HG02884 (cell line): ENCODE results near the gene TCN1.
"Not testable (repeated sequence)": the region's sequence is repeated elsewhere in the genome, so short reads cannot be mapped to it uniquely, and the experiment has no call there.

Experiments used
- ATAC-seq: cut with Tn5 transposase; IDR thresholded peaks from one replicate; pipeline ENCODE4 v1.9.1; 2021; ENCODE audit warnings: mild to moderate bottlenecking, moderate library complexity; ENCODE audit not compliant: unreplicated experiment

The TCN1 gene

DNA sequence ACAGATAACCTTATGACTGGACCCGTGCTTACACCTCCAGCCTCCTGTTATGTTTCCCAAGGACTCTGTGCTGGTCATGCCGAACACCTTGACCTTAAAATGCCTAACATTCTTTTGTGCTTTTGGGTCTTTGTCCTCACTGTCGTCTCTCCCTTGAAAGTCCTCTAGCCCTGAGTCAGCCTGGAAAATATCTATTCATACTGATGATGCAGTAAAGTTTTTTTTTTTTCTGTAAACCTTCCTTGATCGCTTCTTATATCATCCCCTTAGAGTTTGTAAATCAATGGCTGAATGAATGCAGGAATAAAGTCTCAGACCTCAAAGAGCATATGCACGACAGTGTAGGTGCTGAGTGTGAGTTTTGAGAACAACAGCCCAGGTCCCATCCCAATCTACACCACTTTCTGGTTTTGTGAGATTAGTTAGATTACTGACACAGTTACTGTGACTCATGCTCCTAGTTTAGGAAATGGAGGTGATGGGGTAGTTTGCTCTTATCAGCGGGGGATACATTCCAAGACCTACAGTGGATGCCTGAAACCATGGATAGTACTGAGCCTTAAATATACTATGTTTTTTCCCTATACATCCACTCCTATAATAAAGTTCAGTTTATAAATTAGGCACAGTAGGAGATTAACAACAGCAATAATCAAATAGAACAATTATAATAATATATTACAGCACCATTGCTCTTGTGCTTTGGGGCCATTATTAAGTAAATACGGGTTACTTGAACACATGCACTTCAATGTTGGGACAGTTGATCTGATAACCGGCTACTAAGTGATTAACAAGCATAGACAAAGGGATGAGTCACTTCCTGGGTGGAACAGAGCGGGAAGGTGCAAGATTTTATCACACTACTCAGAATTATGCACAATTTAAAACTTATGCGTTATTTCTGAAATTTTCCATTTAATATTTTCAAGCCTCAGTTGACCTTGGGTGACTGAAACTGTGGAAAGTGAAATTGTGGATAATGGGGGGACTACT lies 8.6 kb downstream of the TCN1 start:
- no peak for ATAC-seq

DNA sequence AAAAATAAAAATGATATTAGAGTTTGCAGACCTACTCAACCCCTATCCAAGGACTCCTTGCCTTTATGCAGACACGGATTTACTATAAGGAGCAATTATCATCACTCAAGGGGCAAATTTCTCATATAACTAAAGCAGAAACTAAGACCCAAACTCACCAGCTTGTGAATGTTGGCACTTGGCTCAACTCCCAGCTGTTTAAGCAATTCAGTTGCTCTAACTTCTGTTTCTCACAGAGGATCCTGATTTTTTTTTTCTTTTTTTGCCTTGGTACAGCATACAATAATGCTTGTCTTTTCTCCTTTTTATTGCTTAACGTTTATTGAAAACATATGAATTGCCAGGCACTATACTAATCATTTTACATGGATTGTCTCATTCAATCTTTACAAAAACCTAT lies 11.4 kb downstream of the TCN1 start:
- ATAC-seq: no peak

DNA sequence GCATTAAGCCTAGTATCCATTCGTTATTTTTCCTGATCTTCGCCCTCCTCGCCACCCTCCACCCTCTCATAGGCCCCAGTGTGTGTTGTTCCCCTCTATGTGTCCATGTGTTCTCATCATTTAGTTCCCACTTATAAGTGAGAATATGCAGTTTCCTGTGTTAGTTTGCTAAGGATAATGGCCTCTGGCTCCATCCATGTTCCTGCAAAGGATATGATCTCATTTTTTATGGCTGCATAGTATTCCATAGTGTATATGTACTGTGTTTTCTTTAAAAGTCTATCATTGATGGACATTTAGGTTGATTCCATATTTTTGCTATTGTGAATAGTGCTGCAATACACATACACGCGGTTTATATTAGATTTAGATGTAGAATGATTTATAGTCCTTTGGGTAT lies 14.9 kb downstream of the TCN1 start:
- not testable (repeated sequence) for ATAC-seq

DNA sequence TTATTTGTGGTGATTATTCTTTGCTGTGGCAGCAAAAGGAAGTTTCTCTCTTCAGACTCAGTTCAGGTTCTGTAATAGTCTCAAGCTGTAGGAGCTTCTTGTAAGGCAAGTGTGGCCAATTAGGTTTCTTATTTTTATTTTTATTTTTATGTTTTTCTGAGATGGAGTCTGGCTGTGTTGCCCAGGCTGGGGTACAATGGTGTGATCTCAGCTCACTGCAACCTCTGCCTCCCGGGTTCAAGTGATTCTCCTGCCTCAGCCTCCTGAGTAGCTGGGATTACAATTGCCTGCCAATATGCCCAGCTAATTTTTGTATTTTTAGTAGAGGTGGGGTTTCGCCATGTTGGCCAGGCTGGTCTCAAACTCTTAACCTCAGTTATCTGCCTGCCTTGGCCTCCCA lies 16.7 kb downstream of the TCN1 start:
- ATAC-seq: not testable (repeated sequence)

DNA sequence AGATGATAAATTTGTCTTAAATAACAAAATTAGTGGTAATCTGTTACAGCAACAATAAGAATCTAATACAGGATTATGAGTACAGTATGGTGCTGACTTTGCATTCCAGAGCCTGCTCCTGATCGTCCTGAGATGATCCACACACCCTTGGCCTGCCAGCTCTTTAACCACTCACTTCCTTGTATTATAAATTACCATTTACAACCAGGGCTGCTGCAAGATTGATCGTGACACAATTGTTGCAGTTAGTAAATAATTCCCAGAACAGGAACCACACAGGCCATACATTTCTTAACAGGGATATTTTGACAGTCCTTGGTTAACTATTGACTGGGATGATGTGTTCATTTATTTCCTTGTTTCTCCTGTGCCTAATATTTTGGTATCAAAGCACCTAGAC lies 17.2 kb downstream of the TCN1 start:
- no peak for ATAC-seq

DNA sequence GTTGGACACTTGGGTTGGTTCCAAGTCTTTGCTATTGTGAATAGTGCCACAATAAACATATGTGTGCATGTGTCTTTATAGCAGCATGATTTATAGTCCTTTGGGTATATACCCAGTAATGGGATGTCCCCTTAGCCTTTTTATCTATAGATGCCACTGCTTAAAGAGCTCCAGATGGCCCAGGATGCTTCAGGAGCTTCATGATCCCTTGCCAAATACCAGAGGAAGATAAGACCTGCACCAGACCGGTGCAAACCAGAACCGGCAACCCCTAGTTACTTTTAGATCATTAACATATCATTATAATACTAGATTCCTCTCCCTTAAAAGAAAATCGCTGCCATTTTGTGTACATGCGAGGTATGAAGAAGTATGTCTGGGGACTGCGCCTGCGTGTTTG lies 17.8 kb downstream of the TCN1 start:
- ATAC-seq: not testable (repeated sequence)

DNA sequence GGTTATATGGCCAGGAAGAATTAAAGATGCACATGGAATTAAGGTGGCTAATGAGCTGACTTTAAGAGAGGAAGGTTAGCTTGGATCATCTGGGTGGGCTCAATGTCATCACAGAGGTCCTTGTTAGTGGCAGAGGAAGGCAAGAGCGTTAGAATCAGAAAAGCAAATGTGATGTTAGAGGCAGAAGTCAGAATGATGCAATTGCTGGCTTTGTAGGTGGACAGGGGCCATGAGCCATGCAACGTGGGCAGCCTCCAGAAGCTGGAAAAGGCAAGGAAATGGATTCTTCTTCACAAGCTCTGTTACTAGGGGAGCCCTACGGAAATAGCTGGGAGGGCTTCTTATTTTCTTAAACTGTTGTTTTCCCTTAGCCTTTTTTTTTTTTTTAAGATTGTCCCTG lies 18.7 kb downstream of the TCN1 start:
- ATAC-seq: no peak

DNA sequence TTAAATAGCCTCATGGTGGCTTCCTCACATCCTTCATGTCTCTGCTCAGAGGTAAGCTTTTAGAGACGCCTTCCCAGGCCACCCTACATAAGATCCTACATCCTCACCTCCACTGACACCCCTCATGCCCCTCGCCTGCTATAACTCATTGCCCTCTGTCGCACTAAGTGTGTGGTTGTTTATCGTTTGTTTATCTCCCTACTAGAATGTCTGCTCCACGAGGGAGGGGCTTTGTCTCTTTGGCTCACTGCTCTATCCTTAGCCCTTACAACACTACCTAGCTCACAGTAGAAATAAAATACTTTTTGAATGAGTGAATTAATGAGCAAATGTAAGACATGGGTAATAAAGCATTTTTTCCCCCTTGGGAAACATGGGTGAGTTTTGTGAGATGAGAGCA lies 19.7 kb downstream of the TCN1 start:
- ATAC-seq: no peak

DNA sequence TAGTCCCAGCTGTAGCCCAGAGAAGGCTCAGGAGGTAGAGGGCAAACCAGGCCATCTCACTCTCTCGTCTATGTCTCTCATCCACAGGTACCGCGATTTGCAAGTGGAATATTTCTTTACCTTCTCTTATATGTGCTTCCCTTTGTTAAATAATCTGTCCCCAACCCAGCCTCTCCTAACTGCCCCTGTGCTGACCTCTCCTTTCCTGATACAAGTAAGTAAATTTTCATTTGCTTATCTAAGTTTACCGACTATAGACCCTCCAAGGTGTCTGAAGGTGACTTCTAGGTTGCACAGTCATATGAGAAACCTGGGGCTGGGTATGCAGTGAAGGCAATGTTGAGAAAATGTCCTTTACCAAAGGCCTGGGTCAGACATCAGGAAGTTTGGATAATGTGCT lies 20.9 kb downstream of the TCN1 start, which contains the start of gene CBLIF:
Gene CBLIF (minus strand): TSS at position 101 of the 400 bp plus-strand sequence. CDS start 46 bp downstream, at position 55.
- ATAC-seq: no peak

DNA sequence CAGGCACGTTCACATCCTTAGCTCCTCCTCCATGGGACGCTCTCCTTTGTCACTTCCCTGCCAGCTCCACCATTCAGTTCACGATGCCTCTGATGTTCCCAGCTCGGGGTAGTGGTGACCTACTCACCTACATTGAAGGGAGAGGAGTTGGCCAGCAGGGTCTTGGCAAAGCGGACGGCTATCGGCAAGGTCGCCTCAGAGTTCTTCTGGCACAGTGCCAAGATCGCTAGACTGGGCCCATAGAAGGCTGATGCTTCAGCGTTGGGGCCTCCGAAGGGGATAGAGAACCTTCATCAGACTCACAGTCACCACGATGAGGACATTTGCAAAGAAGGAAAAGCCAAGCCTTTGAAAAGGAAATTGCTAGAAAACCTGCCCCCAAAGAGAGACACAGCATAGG lies 24.0 kb downstream of the TCN1 start:
- no peak for ATAC-seq

DNA sequence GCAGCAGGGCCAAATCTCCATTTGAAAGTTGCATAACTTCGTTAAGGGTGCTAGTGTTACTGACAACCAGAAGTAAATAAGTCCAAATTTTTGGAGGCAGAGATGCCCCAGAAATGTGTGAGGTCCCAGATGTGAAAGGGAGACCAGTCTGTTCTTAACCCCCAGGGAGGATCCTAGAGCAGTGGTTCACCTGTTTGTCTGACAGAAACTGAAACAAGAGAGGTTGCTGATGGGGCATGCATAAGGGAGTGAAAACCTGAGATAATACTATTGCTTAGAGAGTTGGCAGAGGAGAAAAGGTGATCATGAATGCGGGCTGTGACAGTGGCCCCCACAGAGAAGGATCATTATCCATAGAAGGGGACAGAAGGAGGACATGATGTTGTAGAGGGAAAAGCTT lies 24.8 kb downstream of the TCN1 start:
- ATAC-seq: no peak

DNA sequence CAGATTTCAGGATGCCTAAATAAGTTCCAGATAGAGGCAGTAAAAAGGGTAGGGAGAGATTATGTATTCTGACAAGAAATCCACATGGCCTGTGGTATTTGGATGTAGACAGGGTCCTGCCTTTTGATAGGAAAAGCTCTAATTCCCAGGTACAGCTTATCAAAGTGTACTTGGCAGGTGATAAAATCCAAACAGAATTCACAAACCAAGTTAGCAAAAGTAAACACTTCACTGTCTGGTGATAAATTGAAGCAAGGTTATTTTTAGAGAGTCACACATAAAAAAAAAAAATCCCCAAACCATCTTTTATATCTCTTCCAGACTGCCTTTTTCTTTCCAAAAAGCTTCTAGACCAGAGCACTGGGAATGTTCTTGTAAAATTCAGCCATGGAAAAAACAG lies 26.7 kb downstream of the TCN1 start:
- no peak for ATAC-seq

DNA sequence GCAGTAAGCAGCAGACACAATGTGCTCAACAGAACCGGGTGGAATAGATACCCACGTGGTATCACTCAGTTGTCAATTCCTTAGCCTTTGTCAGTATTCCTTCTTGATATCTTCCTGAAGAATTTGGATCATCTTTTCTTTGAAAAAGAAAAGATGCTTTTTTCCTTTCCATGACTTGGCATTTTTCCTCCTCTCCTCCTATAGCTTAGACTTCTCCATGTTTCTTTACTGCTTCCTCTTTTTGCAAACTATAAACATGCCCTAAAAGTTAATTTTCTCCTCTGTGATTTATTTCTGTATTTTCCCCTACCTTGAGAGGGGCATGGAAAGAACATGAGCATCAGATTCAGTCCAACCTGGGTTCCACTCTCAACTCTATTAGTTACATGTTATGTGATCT lies 32.7 kb downstream of the TCN1 start:
- no peak for ATAC-seq

DNA sequence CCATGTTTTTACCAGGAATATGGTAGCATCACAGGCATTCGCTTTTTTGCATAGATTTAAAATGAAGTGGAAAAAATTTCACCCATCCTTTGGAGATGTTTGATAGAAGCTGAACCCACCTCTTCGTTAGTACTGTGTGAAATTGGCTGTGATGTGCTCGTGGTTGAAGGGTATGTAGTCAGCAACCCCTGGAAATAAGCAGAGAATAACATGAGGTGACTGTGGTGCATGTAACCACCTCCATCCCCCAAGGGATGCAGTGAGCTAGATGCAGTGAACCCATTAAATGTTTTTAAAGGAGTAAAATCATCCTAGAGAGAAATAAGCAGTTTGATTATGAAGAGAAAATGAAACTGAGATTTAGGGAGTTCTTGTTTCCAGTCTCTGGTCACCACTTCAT lies 36.9 kb downstream of the TCN1 start:
- no peak for ATAC-seq

DNA sequence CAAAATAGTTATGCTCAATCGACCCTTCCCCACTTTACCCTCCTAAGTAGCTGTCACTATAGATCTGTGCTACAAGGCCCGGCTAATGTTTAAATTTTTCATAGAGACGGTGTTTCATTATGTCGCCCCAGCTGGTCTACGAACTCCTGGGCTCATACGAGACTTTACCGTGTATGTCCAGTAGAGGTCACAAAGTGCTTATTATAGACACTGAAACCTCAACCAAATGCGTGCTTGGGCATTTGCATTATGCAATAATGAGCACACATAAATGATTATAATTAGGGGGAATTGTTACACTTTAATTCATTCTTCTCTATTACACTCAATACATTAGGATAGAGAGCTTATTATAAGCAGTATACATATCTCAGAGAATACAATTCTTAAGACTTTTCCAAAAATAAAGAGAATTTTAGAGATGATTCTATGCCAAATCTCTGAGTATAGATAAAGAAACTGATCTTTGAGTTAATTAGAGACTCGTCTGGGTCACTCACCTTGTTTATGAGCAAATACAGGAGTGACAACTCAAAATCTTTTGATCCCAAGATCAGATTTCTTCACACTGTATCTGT lies 43.2 kb downstream of the TCN1 start:
- ATAC-seq: peak; percentile 95

DNA sequence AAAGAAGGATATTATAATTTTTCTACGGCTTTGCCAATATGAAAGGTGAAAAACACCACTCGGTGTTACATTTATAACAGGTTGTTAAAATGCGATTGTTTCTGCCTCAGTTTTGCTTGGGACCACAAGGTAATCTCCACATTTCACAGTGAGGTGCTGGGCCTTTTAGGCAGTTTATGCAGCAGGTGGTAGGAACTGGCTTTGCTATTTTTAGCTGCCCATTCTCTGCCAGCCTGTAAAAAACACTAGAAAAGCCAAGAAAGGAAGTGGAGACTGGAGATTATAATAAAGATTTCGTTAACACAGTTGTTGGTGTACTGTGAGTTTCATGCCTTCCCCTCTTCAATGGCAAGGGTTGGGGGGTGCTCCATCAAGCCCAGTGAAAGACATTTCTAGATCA lies 47.7 kb downstream of the TCN1 start:
- no peak for ATAC-seq

DNA sequence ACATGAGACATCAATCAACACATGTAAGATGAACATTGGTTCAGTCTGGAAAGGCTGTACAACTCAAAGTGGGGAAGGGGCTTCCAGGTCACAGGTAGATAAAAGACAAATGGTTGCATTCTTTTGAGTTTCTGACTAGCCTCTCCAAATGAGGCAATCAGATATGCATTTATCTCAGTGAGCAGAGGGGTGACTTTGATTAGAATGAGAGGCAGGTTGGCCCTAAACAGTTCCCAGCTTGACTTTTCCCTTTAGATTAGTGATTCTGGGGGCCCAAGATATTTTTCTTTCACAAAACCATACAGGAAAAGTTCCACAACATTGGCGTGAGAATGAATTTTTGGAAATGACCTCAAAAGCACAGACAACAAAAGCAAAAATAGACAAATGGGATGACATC lies 49.9 kb downstream of the TCN1 start:
- not testable (repeated sequence) for ATAC-seq

DNA sequence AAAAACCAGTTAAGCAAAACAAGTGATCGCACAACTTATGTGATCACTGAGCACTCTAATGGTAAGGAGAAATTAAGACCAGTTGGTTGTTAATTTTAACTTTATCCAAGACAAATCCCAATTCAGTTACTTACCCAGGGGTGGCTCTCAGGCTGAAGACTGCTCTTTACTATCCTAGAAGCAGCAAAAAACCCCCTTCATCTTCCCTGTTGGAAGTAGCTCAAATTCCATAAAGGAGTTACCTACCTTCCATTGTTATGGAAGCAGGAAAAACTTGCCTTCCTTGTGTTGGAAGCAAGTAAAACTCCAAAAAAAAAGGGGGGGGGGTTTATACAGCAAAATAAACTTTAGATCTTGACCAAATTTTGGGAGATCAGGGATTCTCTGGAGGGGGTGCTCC lies 50.5 kb downstream of the TCN1 start:
- no peak for ATAC-seq

DNA sequence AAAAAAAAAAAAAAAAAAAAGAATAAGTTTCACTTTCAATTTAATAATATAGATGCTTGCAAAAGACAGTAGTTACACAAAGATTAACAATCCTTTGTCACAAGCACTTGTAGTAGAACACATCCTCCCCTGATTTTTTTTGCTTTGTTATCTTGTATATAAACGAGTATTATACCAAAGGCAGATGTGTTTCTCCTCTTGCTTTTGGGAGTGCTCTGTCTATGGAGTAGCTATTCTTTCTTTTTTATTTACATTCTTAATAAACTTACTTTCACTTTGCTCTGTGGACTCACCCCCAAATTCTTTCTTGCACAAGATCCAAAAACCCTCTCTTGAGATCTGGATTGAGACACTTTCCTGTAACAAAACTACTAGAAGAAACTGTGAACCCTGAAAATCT lies 52.3 kb downstream of the TCN1 start:
- ATAC-seq: no peak

DNA sequence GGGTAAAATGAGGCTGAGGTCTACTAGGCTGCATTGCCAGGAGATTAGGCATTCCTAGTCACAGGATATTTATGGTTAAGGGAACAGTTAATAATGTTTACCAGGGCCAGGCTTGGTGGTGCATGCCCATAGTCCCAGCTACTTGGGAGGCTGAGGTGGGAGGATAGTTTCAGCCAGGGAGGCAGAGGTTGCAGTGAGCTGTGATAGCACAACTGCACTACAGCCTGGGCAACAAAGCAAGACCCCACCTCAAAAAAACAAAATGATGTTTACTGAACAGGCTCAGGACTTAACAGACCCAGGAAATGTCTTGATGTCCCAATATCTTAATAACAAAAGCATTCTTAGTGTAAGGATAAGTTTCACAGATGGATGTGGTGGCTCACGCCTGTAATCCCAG lies 52.9 kb downstream of the TCN1 start:
- ATAC-seq: no peak

DNA sequence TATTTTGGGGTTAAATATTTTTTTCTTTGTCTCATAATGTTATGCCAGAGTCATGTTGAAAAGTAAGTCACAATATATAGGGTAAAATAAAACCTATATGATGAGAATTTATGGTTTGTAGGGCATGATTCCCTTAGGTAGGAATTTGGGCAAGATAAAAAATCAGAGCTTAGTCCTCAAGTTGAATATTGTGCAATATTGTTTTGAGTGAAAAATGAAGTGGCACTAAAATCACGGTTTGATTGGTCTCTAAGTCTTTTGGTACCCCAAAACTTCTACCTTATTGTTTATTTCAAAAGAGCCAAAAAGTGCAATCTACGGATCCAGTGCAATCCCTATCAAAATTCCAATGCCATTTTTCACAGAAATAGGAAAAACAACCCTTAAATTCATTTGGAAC lies 54.1 kb downstream of the TCN1 start:
- ATAC-seq: no peak

DNA sequence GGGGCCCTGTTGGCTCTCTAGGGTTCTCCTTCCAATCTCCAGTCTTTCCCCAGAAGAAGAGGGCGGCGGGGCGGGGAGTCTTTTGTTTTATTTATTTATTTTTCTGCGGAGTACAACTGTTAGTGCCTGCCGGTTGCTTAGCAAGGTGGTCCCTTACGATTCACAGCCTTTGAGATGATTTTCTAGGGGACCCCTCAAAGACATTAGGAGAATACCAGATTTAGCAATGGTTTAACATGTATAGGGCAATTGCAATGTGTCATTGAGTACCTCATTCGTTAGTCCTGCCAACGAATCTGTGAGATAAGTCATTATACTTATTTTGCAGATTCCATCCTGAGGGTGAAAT lies 55.4 kb downstream of the TCN1 start:
- ATAC-seq: no peak
